ENCODE data around the gene LINS1. TPM values are rescaled to one million over a fixed set of nuclear protein-coding genes. Genes with fewer than 3 reads are reported as not detected.

Gene LINS1
- total and polyA plus RNA-seq, 7 donors = 6.6 to 74.8 (median 13.7) TPM

DNA sequence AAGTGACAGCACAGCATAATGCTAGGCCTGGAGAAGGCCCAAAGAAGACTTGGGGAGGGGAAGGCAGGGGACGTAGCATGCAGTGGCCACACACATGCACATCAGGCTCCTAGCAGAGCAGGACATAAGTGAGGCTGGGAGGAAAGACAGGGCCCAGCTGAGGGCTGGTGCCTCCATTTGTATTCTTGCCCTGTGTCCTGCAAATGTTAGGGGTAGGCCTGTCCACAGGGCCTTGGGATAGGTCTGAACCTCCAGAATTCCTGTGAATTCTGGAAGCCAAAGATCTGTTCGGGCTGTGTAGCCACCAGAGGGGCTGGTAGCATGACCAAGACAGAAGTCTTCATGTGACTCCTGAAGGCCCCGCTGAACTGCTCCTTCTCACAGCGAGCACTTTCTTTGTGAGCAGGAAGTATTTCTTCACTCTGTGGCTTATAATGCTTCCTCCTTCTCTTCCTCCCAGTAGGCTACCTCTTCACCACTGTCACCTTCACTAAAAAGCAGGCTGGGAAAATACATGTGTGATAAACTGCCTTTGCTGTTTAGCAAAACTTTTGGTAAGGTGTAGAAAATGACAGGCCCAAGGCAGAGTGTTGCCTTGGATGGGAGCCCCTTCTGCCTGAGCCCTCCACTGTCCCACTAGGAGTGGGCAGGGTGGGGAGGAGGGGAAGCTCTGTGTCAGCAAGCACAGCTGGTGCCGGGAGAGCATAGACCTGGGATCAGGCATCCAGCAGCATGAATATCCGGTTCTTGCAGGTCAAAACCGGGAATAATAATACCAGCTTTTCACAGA lies 81.7 kb downstream of the LINS1 start:
- H3K9me3 ChIP-seq = no peaks in the 10 kb centered on the region
- TF ChIP-seq POLR2AphosphoS5 (IDR thresholded peaks at IDR 0.05) (no peak), POLR2A (IDR thresholded peaks at IDR 0.05) (no peak), EP300 (IDR thresholded peaks at IDR 0.05) (no peak)
- TF ChIP-seq, protein P1, sequence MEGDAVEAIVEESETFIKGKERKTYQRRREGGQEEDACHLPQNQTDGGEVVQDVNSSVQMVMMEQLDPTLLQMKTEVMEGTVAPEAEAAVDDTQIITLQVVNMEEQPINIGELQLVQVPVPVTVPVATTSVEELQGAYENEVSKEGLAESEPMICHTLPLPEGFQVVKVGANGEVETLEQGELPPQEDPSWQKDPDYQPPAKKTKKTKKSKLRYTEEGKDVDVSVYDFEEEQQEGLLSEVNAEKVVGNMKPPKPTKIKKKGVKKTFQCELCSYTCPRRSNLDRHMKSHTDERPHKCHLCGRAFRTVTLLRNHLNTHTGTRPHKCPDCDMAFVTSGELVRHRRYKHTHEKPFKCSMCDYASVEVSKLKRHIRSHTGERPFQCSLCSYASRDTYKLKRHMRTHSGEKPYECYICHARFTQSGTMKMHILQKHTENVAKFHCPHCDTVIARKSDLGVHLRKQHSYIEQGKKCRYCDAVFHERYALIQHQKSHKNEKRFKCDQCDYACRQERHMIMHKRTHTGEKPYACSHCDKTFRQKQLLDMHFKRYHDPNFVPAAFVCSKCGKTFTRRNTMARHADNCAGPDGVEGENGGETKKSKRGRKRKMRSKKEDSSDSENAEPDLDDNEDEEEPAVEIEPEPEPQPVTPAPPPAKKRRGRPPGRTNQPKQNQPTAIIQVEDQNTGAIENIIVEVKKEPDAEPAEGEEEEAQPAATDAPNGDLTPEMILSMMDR (IDR thresholded peaks at IDR 0.05) = no peak
- intact Hi-C loops (cut with DNase I) = no loop called here
- no peaks in the 10 kb centered on the region for H3K36me3 ChIP-seq
- H3K4me1 ChIP-seq = peaks cover 0 to 16% (median 9%) of the 10 kb centered on the region in 4 donors
- H3K27me3 ChIP-seq = no peaks in the 10 kb centered on the region
- 49 to 78% methylated on average over 7 of the region's 7 CpGs for WGBS, 2 donors
- H3K27ac ChIP-seq = no peak overlapping the region
- H3K4me3 ChIP-seq = no peak overlapping the region
- DNase-seq = no peak

DNA sequence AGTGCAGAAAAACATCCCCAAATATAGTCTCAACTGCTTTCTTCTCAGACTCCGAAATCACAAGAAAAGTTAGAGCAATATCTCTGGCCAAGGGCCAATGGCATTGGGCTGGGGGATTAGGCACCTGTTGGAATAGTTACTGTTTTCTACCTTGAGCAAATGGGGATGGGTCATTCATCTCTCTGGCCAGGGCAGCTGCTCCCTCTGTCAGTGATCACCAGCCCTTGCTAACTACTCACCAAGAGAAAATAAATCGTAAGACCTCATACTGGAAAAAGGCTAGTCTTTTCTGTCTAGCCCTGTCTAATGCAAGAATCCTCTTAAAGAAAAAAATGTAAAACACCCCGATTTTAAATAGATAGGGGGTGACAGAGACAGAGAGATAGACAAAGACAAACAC lies 84.1 kb downstream of the LINS1 start:
- intact Hi-C loops (cut with DNase I) = loop anchor here (5.0 kb wide), 1 partner anchor 166 kb away; no protein-coding TSS in a partner anchor
- DNase-seq = no peak
- 65 to 85% methylated on average over 3 of the region's 3 CpGs for WGBS, 2 donors
- peaks cover 0 to 12% (median 8%) of the 10 kb centered on the region in 4 donors for H3K4me1 ChIP-seq
- H3K27ac ChIP-seq = no peak overlapping the region
- no peak overlapping the region for H3K4me3 ChIP-seq
- H3K36me3 ChIP-seq = no peaks in the 10 kb centered on the region
- H3K27me3 ChIP-seq = no peaks in the 10 kb centered on the region
- H3K9me3 ChIP-seq = no peaks in the 10 kb centered on the region
- TF ChIP-seq POLR2AphosphoS5 (IDR thresholded peaks at IDR 0.05) (no peak), EP300 (IDR thresholded peaks at IDR 0.05) (no peak), POLR2A (IDR thresholded peaks at IDR 0.05) (no peak)
- TF ChIP-seq, protein P1 (IDR thresholded peaks at IDR 0.05) = no peak

Small RNA genes within 50 kb of the gene (small RNA-seq; reads per million reads assigned to genes)
- 0 reads per million in 3 donors for gene RF00019
- gene RNU6-181P = 0 reads per million in 3 donors
- gene RNU6-322P = 0 reads per million in 3 donors

Other genes starting within 250 kb of the LINS1 start
- under 1 TPM in 1 of 4 donors, not detected in 3; 0.49 TPM for gene CERS3, start 73.2 kb downstream of the LINS1 start, total RNA-seq
- under 1 TPM in 1 of 3 donors, not detected in 2; 0.20 TPM for gene CERS3, start 73.2 kb downstream of the LINS1 start, polyA plus RNA-seq
- 10 to 100 TPM in 3 of 4 donors, 1 to 10 TPM in 1; 7.2 to 13.8 (median 12.0) TPM for gene ASB7, start 405 bp upstream of the LINS1 start, total RNA-seq
- 10 to 100 TPM in 1 of 3 donors, 1 to 10 TPM in 2; 7.2 to 15.7 (median 9.6) TPM for gene ASB7, start 405 bp upstream of the LINS1 start, polyA plus RNA-seq

Measured in sigmoid colon (tissue), 7 donors.